ENCODE data around the gene LRBA.

Gene LRBA

GRCh38 chr4:150385606-150386005 lies 629.5 kb downstream of the LRBA start:
- DNase-seq (ENCODE audit: low read depth in 3 of 3, low spot score in 1 of 3) = no peak

GRCh38 chr4:150384249-150384648 lies 630.8 kb downstream of the LRBA start:
- no peak for DNase-seq (ENCODE audit: low read depth in 3 of 3, low spot score in 1 of 3)

- DNase-seq (ENCODE audit: low read depth in 3 of 3, low spot score in 1 of 3) = no peak
These were observed 633.1 kb downstream of the LRBA start for GRCh38 chr4:150382028-150382427.

- DNase-seq (ENCODE audit: low read depth in 3 of 3, low spot score in 1 of 3) = no peak
These were observed 633.5 kb downstream of the LRBA start for GRCh38 chr4:150381609-150382008.

- DNase-seq (ENCODE audit: low read depth in 3 of 3, low spot score in 1 of 3) = no peak
These were observed 634.0 kb downstream of the LRBA start for GRCh38 chr4:150381036-150381435.

GRCh38 chr4:150379454-150379853 lies 635.6 kb downstream of the LRBA start:
- no peak for DNase-seq (ENCODE audit: low read depth in 3 of 3, low spot score in 1 of 3)

GRCh38 chr4:150375025-150375424 lies 640.1 kb downstream of the LRBA start:
- DNase-seq (ENCODE audit: low read depth in 3 of 3, low spot score in 1 of 3) = no peak

GRCh38 chr4:150371869-150372268 lies 643.2 kb downstream of the LRBA start:
- no peak for DNase-seq (ENCODE audit: low read depth in 3 of 3, low spot score in 1 of 3)

GRCh38 chr4:150369434-150370380 lies 645.4 kb downstream of the LRBA start:
- DNase-seq (ENCODE audit: low read depth in 3 of 3, low spot score in 1 of 3) = no peak

GRCh38 chr4:150368667-150369066 lies 646.4 kb downstream of the LRBA start:
- no peak for DNase-seq (ENCODE audit: low read depth in 3 of 3, low spot score in 1 of 3)

- no peak for DNase-seq (ENCODE audit: low read depth in 3 of 3, low spot score in 1 of 3)
These were observed 647.8 kb downstream of the LRBA start for GRCh38 chr4:150367326-150367725.

- DNase-seq (ENCODE audit: low read depth in 3 of 3, low spot score in 1 of 3) = no peak
These were observed 648.5 kb downstream of the LRBA start for GRCh38 chr4:150366487-150366999.

GRCh38 chr4:150363721-150364688 lies 651.1 kb downstream of the LRBA start:
- no peak for DNase-seq (ENCODE audit: low read depth in 3 of 3, low spot score in 1 of 3)

GRCh38 chr4:150358691-150359090 lies 656.4 kb downstream of the LRBA start:
- DNase-seq (ENCODE audit: low read depth in 3 of 3, low spot score in 1 of 3) = no peak

- no peak for DNase-seq (ENCODE audit: low read depth in 3 of 3, low spot score in 1 of 3)
These were observed 657.3 kb downstream of the LRBA start for GRCh38 chr4:150357829-150358228.

- DNase-seq (ENCODE audit: low read depth in 3 of 3, low spot score in 1 of 3) = no peak
These were observed 659.1 kb downstream of the LRBA start for GRCh38 chr4:150355858-150356455.

- DNase-seq (ENCODE audit: low read depth in 3 of 3, low spot score in 1 of 3) = no peak
These were observed 659.7 kb downstream of the LRBA start for GRCh38 chr4:150355418-150355817.

- no peak for DNase-seq (ENCODE audit: low read depth in 3 of 3, low spot score in 1 of 3)
These were observed 660.8 kb downstream of the LRBA start for GRCh38 chr4:150354214-150354796.

GRCh38 chr4:150348079-150348478 lies 667.0 kb downstream of the LRBA start:
- no peak for DNase-seq (ENCODE audit: low read depth in 3 of 3, low spot score in 1 of 3)

GRCh38 chr4:150345207-150345744 lies 669.8 kb downstream of the LRBA start:
- DNase-seq (ENCODE audit: low read depth in 3 of 3, low spot score in 1 of 3) = no peak
